Activated CD4-positive, CD25-positive, alpha-beta regulatory T cell treated with anti-CD3 and anti-CD28 coated beads, Interleukin-2, amount 50 U/mL, for 16 hours (primary cell): Measurements from ENCODE around the gene MAP3K8.
"Not testable (repeated sequence)": the region's sequence is repeated elsewhere in the genome, so short reads cannot be mapped to it uniquely, and the experiment has no call there.

Source experiments
- DNase-seq: peaks from one replicate; pipeline ENCODE4 v3.0.0-alpha.2; 2020; ENCODE audit warnings: low read depth, low spot score

Gene MAP3K8

GRCh38 chr10:30447125-30447799 lies 13.3 kb downstream of the MAP3K8 start:
- no peak for DNase-seq

- DNase-seq = no peak
These were observed 14.1 kb downstream of the MAP3K8 start for GRCh38 chr10:30448092-30448491.

GRCh38 chr10:30453764-30454527 lies 20.0 kb downstream of the MAP3K8 start:
- no peak for DNase-seq

GRCh38 chr10:30454744-30455510 lies 20.9 kb downstream of the MAP3K8 start:
- no peak for DNase-seq

- no peak for DNase-seq
These were observed 21.8 kb downstream of the MAP3K8 start for GRCh38 chr10:30455816-30456215.

- no peak for DNase-seq
These were observed 22.3 kb downstream of the MAP3K8 start for GRCh38 chr10:30456266-30456665.

- DNase-seq = no peak
These were observed 25.3 kb downstream of the MAP3K8 start for GRCh38 chr10:30459283-30459682.

- no peak for DNase-seq
These were observed 26.1 kb downstream of the MAP3K8 start for GRCh38 chr10:30460121-30460520.

- no peak for DNase-seq
These were observed 28.5 kb downstream of the MAP3K8 start for GRCh38 chr10:30462513-30462912.

GRCh38 chr10:30463944-30464451 lies 30.0 kb downstream of the MAP3K8 start:
- no peak for DNase-seq

GRCh38 chr10:30464675-30465074 lies 30.7 kb downstream of the MAP3K8 start:
- DNase-seq = no peak

- DNase-seq = no peak
These were observed 32.5 kb downstream of the MAP3K8 start for GRCh38 chr10:30466445-30466844.

GRCh38 chr10:30467651-30468338 lies 33.8 kb downstream of the MAP3K8 start:
- no peak for DNase-seq

GRCh38 chr10:30472414-30473155 lies 38.6 kb downstream of the MAP3K8 start:
- no peak for DNase-seq

GRCh38 chr10:30475515-30475914 lies 41.5 kb downstream of the MAP3K8 start:
- not testable (repeated sequence) for DNase-seq

GRCh38 chr10:30476511-30477155 lies 42.6 kb downstream of the MAP3K8 start:
- DNase-seq = no peak

- not testable (repeated sequence) for DNase-seq
These were observed 45.5 kb downstream of the MAP3K8 start for GRCh38 chr10:30479513-30479912.

GRCh38 chr10:30481603-30482002 lies 47.6 kb downstream of the MAP3K8 start:
- DNase-seq = no peak

GRCh38 chr10:30488316-30488715 lies 54.3 kb downstream of the MAP3K8 start:
- no peak for DNase-seq

- DNase-seq = no peak
These were observed 55.4 kb downstream of the MAP3K8 start for GRCh38 chr10:30489346-30489745.
